IPS-18a (cell line): ENCODE results near the gene GPR62.
"Not testable (repeated sequence)": the region's sequence is repeated elsewhere in the genome, so short reads cannot be mapped to it uniquely, and the experiment has no call there.

Source experiments
- H3K27ac ChIP-seq: one replicate; pipeline ENCODE4 v1.5.1; 2013; ENCODE audit warnings: low read length
- H3K27me3 ChIP-seq: one replicate; pipeline ENCODE4 v1.6.1; 2013; ENCODE audit warnings: mild to moderate bottlenecking, low read length; ENCODE audit not compliant: control insufficient read depth, insufficient read depth
- H3K36me3 ChIP-seq: one replicate; pipeline ENCODE4 v1.6.1; 2013; ENCODE audit warnings: low read depth, low read length; ENCODE audit not compliant: control insufficient read depth
- H3K4me1 ChIP-seq: one replicate; pipeline ENCODE4 v1.6.1; 2013; ENCODE audit warnings: low read depth, low read length; ENCODE audit not compliant: control insufficient read depth
- H3K4me3 ChIP-seq: one replicate; pipeline ENCODE4 v1.5.1; 2013; ENCODE audit warnings: low read length
- H3K9ac ChIP-seq: one replicate; pipeline ENCODE4 v1.6.1; 2013; ENCODE audit warnings: mild to moderate bottlenecking, low read length, moderate library complexity
- H3K9me3 ChIP-seq: one replicate; pipeline ENCODE4 v1.6.1; 2013; ENCODE audit warnings: low read depth, low read length; ENCODE audit not compliant: control insufficient read depth

Gene GPR62

GRCh38 chr3:51982352-51982837 lies 27.2 kb downstream of the GPR62 start:
- Histone ChIP-seq H3K9me3 (no peaks in the 10 kb centered on the region), H3K27me3 (peaks cover 5% of the 10 kb centered on the region), H3K9ac (peak overlapping the region; percentile 85), H3K27ac (no peak overlapping the region), H3K36me3 (no peaks in the 10 kb centered on the region), H3K4me3 (peak overlapping the region; percentile 62), H3K4me1 (peaks cover 16% of the 10 kb centered on the region)

- Histone ChIP-seq H3K36me3 (no peaks in the 10 kb centered on the region), H3K4me3 (peak within 1 kb of the TSS; percentile 62), H3K27me3 (no peaks in the 10 kb centered on the region), H3K27ac (peak within 1 kb of the TSS; percentile 59), H3K9ac (peak within 1 kb of the TSS; percentile 85), H3K4me1 (peaks cover 16% of the 10 kb centered on the region), H3K9me3 (no peaks in the 10 kb centered on the region)
Measured at GRCh38 chr3:51982838-51983577, 27.8 kb downstream of the GPR62 start, which contains the start of gene ACY1. ACY1 (plus strand) TSS chr3:51983535; CDS start chr3:51984065, 530 bp downstream.

- Histone ChIP-seq H3K4me1 (peaks cover 16% of the 10 kb centered on the region), H3K36me3 (no peaks in the 10 kb centered on the region), H3K27me3 (no peaks in the 10 kb centered on the region), H3K9me3 (no peaks in the 10 kb centered on the region), H3K9ac (peak overlapping the region; percentile 85), H3K27ac (peak overlapping the region; percentile 59), H3K4me3 (peak overlapping the region; percentile 62)
Measured at GRCh38 chr3:51983578-51984268, 28.5 kb downstream of the GPR62 start.

GRCh38 chr3:51984269-51984647 lies 29.1 kb downstream of the GPR62 start:
- no peak overlapping the region for H3K27ac ChIP-seq
- no peaks in the 10 kb centered on the region for H3K36me3 ChIP-seq
- H3K27me3 ChIP-seq, result no peaks in the 10 kb centered on the region
- H3K4me3 ChIP-seq, result peak overlapping the region; percentile 62
- no peak overlapping the region for H3K9ac ChIP-seq
- H3K4me1 ChIP-seq, result peaks cover 16% of the 10 kb centered on the region
- no peaks in the 10 kb centered on the region for H3K9me3 ChIP-seq

- Histone ChIP-seq H3K9ac (no peak overlapping the region), H3K36me3 (no peaks in the 10 kb centered on the region), H3K4me1 (peaks cover 16% of the 10 kb centered on the region), H3K4me3 (no peak overlapping the region), H3K9me3 (no peaks in the 10 kb centered on the region), H3K27ac (no peak overlapping the region), H3K27me3 (no peaks in the 10 kb centered on the region)
Measured at GRCh38 chr3:51985063-51985462, 29.9 kb downstream of the GPR62 start.

- no peak overlapping the region for H3K27ac ChIP-seq
- H3K9ac ChIP-seq, result no peak overlapping the region
- H3K36me3 ChIP-seq, result no peaks in the 10 kb centered on the region
- H3K9me3 ChIP-seq, result no peaks in the 10 kb centered on the region
- H3K4me3 ChIP-seq, result no peak overlapping the region
- peaks cover 18% of the 10 kb centered on the region for H3K4me1 ChIP-seq
- no peaks in the 10 kb centered on the region for H3K27me3 ChIP-seq
Measured at GRCh38 chr3:51986010-51986947, 31.1 kb downstream of the GPR62 start.

GRCh38 chr3:51987568-51987967 lies 32.4 kb downstream of the GPR62 start:
- Histone ChIP-seq H3K36me3 (peaks cover 12% of the 10 kb centered on the region), H3K4me3 (no peak overlapping the region), H3K9ac (no peak overlapping the region), H3K27me3 (no peaks in the 10 kb centered on the region), H3K9me3 (no peaks in the 10 kb centered on the region), H3K4me1 (peaks cover 15% of the 10 kb centered on the region), H3K27ac (no peak overlapping the region)

- H3K27ac ChIP-seq, result no peak overlapping the region
- H3K36me3 ChIP-seq, result peaks cover 20% of the 10 kb centered on the region
- H3K9ac ChIP-seq, result no peak overlapping the region
- H3K27me3 ChIP-seq, result no peaks in the 10 kb centered on the region
- H3K4me3 ChIP-seq, result no peak overlapping the region
- H3K9me3 ChIP-seq, result no peaks in the 10 kb centered on the region
- H3K4me1 ChIP-seq, result peaks cover 13% of the 10 kb centered on the region
Measured at GRCh38 chr3:51988286-51989146, 33.3 kb downstream of the GPR62 start.

- H3K9me3 ChIP-seq, H3K27ac ChIP-seq, H3K9ac ChIP-seq, H3K4me1 ChIP-seq, H3K4me3 ChIP-seq, H3K27me3 ChIP-seq: not testable (repeated sequence)
- H3K36me3 ChIP-seq, result peaks cover 37% of the 10 kb centered on the region
Measured at GRCh38 chr3:51990501-51990971, 35.4 kb downstream of the GPR62 start.

- no peaks in the 10 kb centered on the region for H3K9me3 ChIP-seq
- no peak overlapping the region for H3K27ac ChIP-seq
- peaks cover 37% of the 10 kb centered on the region for H3K36me3 ChIP-seq
- no peak overlapping the region for H3K9ac ChIP-seq
- H3K4me1 ChIP-seq, result peaks cover 5% of the 10 kb centered on the region
- H3K4me3 ChIP-seq, result no peak overlapping the region
- H3K27me3 ChIP-seq, result no peaks in the 10 kb centered on the region
Measured at GRCh38 chr3:51992017-51992682, 37.0 kb downstream of the GPR62 start.
